HEK293T (cell line): ENCODE measurements around the gene THSD7A.

Experiments used
- ARNT ChIP-seq: fragments of 450-650 bp; IDR thresholded peaks from 2 replicates; pipeline ENCODE4 v1.6.1; 2017; ENCODE audit warnings: mild to moderate bottlenecking
- BHLHE40 ChIP-seq: fragments of 450-650 bp; IDR thresholded peaks from 2 replicates; pipeline ENCODE4 v1.6.1; 2016; ENCODE audit warnings: mild to moderate bottlenecking, moderate library complexity, borderline replicate concordance
- ELF4 ChIP-seq: fragments of 450-650 bp; IDR thresholded peaks from 2 replicates; pipeline ENCODE4 v1.6.1; 2017; ENCODE audit warnings: antibody characterized with exemption
- FOXA1 ChIP-seq: fragments of 450-650 bp; IDR thresholded peaks from 2 replicates; pipeline ENCODE4 v1.6.1; 2016; ENCODE audit warnings: mild to moderate bottlenecking
- FOXK2 ChIP-seq: fragments of 450-650 bp; IDR thresholded peaks from 2 replicates; pipeline ENCODE4 v1.6.1; 2016; ENCODE audit warnings: mild to moderate bottlenecking
- FOXM1 ChIP-seq: fragments of 450-650 bp; IDR thresholded peaks from 2 replicates; pipeline ENCODE4 v1.6.1; 2017; ENCODE audit warnings: mild to moderate bottlenecking, borderline replicate concordance
- HDGF ChIP-seq: fragments of 450-650 bp; IDR thresholded peaks from 2 replicates; pipeline ENCODE4 v1.6.1; 2017; ENCODE audit warnings: antibody characterized with exemption, borderline replicate concordance
- LEF1 ChIP-seq: fragments of 450-650 bp; IDR thresholded peaks from 2 replicates; pipeline ENCODE4 v1.6.1; 2017; ENCODE audit warnings: mild to moderate bottlenecking, borderline replicate concordance
- NFRKB ChIP-seq: fragments of 450-650 bp; IDR thresholded peaks from 2 replicates; pipeline ENCODE4 v1.6.1; 2016; ENCODE audit warnings: mild to moderate bottlenecking, moderate library complexity
- PKNOX1 ChIP-seq: fragments of 450-650 bp; IDR thresholded peaks from 2 replicates; pipeline ENCODE4 v1.6.1; 2016
- SP1 ChIP-seq: fragments of 450-650 bp; IDR thresholded peaks from 2 replicates; pipeline ENCODE4 v1.6.1; 2017
- SUZ12 ChIP-seq: fragments of 450-650 bp; IDR thresholded peaks from 2 replicates; pipeline ENCODE4 v1.6.1; 2016; ENCODE audit warnings: mild to moderate bottlenecking
- TARDBP ChIP-seq: fragments of 450-650 bp; IDR thresholded peaks from 2 replicates; pipeline ENCODE4 v1.6.1; 2016
- ZNF384 ChIP-seq: fragments of 450-650 bp; IDR thresholded peaks from 2 replicates; pipeline ENCODE4 v1.6.1; 2016

GRCh38 chr7:11540271-11540761 is 291.7 kb downstream of the THSD7A start:
- TF ChIP-seq FOXK2, result no peak
- no peak for TF ChIP-seq SP1
- TF ChIP-seq ARNT, result no peak
- no peak for TF ChIP-seq TARDBP
- no peak for TF ChIP-seq ELF4
- no peak for TF ChIP-seq NFRKB
- TF ChIP-seq SUZ12, result no peak
- TF ChIP-seq BHLHE40, result no peak
- TF ChIP-seq FOXM1, result no peak
- TF ChIP-seq PKNOX1, result no peak
- TF ChIP-seq FOXA1, result no peak
- no peak for TF ChIP-seq ZNF384
- no peak for TF ChIP-seq HDGF
- TF ChIP-seq LEF1, result no peak
